ENCODE results near the gene IL21. TPM values are rescaled to one million over a fixed set of nuclear protein-coding genes. Genes with fewer than 3 reads are reported as not detected.

Gene IL21
- total and polyA plus RNA-seq, 2 donors (not counting 1 experiment from before 2014, with no cell fraction given), result not detected

GRCh38 chr4:122635205-122635604 is 14.3 kb upstream of the IL21 start:
- intact Hi-C loops (cut with micrococcal nuclease), result no loop called here
- POLR2A ChIA-PET, result no interaction called here

DNA sequence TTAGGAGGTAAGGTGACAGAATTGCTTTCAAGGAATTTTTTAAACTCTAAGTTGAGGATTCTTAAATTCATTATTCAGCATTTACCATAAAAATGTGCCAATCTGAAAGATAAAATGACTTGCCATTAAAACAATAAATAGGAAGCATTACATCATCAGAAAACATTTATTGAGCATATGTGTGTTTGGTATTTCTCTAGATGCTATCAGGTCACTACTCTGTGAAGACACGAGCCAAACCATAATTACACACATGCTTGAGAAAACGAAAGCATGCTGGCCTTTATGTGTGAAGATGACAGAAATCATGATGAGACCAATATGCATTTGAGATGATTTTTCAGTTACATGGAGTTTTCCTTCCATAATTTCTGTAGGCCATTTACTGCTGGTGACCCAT is 12.3 kb upstream of the IL21 start:
- H2AFZ ChIP-seq (ENCODE audit: insufficient read depth, low read depth, low read length, poor library complexity, severe bottlenecking), result no peak overlapping the region
- no peaks in the 10 kb centered on the region for H3K36me3 ChIP-seq (replicated peaks in 1 of 2; ENCODE audit: control extremely low read depth in 1 of 2, control insufficient read depth in 1 of 2, extremely low read depth in 1 of 2, insufficient read depth in 2 of 2, low read length in 1 of 2)
- no peaks in the 10 kb centered on the region for H3K79me2 ChIP-seq (ENCODE audit: control insufficient read depth, insufficient read depth, low read length)
- no peaks in the 10 kb centered on the region for H3K27me3 ChIP-seq (replicated peaks in 1 of 4; ENCODE audit: control extremely low read depth in 1 of 4, control insufficient read depth in 3 of 4, insufficient read depth in 4 of 4, low read length in 3 of 4)
- no peaks in the 10 kb centered on the region for H4K20me1 ChIP-seq (ENCODE audit: control insufficient read depth, insufficient read depth, low read length, poor library complexity, severe bottlenecking)
- H3K27ac Mint-ChIP-seq, result no peak overlapping the region
- intact Hi-C loops (cut with micrococcal nuclease), result no loop called here
- ChIA-PET CTCF (no interaction called here), POLR2A (no interaction called here)
- DNase-seq (no peak), ATAC-seq (ENCODE audit: low read depth) (no peak)
- no peak overlapping the region for H3K4me2 ChIP-seq (replicated peaks; ENCODE audit: low read depth, low read length, poor library complexity, severe bottlenecking)
- H3K27ac ChIP-seq (ENCODE audit: low read length in 2 of 2), result no peak overlapping the region
- TF ChIP-seq EZH2 (IDR thresholded peaks at IDR 0.05; ENCODE audit: borderline replicate concordance, insufficient read depth, low read depth, low read length, poor library complexity, severe bottlenecking), result no peak
- TF ChIP-seq, protein P1, sequence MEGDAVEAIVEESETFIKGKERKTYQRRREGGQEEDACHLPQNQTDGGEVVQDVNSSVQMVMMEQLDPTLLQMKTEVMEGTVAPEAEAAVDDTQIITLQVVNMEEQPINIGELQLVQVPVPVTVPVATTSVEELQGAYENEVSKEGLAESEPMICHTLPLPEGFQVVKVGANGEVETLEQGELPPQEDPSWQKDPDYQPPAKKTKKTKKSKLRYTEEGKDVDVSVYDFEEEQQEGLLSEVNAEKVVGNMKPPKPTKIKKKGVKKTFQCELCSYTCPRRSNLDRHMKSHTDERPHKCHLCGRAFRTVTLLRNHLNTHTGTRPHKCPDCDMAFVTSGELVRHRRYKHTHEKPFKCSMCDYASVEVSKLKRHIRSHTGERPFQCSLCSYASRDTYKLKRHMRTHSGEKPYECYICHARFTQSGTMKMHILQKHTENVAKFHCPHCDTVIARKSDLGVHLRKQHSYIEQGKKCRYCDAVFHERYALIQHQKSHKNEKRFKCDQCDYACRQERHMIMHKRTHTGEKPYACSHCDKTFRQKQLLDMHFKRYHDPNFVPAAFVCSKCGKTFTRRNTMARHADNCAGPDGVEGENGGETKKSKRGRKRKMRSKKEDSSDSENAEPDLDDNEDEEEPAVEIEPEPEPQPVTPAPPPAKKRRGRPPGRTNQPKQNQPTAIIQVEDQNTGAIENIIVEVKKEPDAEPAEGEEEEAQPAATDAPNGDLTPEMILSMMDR (IDR thresholded peaks at IDR 0.05), result no peak
- WGBS (ENCODE audit: insufficient coverage), result no CpG with 5 or more reads among the region's 2 CpGs
- H3K27me3 Mint-ChIP-seq, result peaks cover 3% of the 10 kb centered on the region
- no peak overlapping the region for H3K9ac ChIP-seq (ENCODE audit: low read length)
- H3K4me1 ChIP-seq (ENCODE audit: control insufficient read depth in 2 of 2, insufficient read depth in 2 of 2, low read length in 2 of 2), result no peaks in the 10 kb centered on the region
- no peak overlapping the region for H3K4me3 ChIP-seq (ENCODE audit: control extremely low read depth in 1 of 5, extremely low read depth in 1 of 5, insufficient read depth in 1 of 5, low read depth in 2 of 5, low read length in 4 of 5)
- H3K9me3 ChIP-seq (ENCODE audit: control extremely low read depth in 1 of 3, control insufficient read depth in 2 of 3, insufficient read depth in 1 of 3, low read length in 2 of 3), result no peaks in the 10 kb centered on the region
- H3K4me3 Mint-ChIP-seq, result no peak overlapping the region
- peaks cover 5% of the 10 kb centered on the region for H3K4me1 Mint-ChIP-seq
- peaks cover 2% of the 10 kb centered on the region for H3K9me3 Mint-ChIP-seq (ENCODE audit: insufficient read depth)

More at GRCh38 chr4:122635205-122635604, 14.3 kb upstream of the IL21 start:
- Mint-ChIP-seq H3K4me3 (no peak overlapping the region), H3K4me1 (peaks cover 5% of the 10 kb centered on the region), H3K9me3 (ENCODE audit: insufficient read depth) (peaks cover 2% of the 10 kb centered on the region), H3K27me3 (no peaks in the 10 kb centered on the region), H3K27ac (no peak overlapping the region)
- Histone ChIP-seq H3K36me3 (replicated peaks in 1 of 2; ENCODE audit: control extremely low read depth in 1 of 2, control insufficient read depth in 1 of 2, extremely low read depth in 1 of 2, insufficient read depth in 2 of 2, low read length in 1 of 2) (no peaks in the 10 kb centered on the region), H3K9ac (ENCODE audit: low read length) (no peak overlapping the region), H2AFZ (ENCODE audit: insufficient read depth, low read depth, low read length, poor library complexity, severe bottlenecking) (no peak overlapping the region), H3K4me2 (replicated peaks; ENCODE audit: low read depth, low read length, poor library complexity, severe bottlenecking) (no peak overlapping the region), H3K27ac (ENCODE audit: low read length in 2 of 2) (no peak overlapping the region), H3K4me1 (ENCODE audit: control insufficient read depth in 2 of 2, insufficient read depth in 2 of 2, low read length in 2 of 2) (no peaks in the 10 kb centered on the region), H3K79me2 (ENCODE audit: control insufficient read depth, insufficient read depth, low read length) (no peaks in the 10 kb centered on the region), H4K20me1 (ENCODE audit: control insufficient read depth, insufficient read depth, low read length, poor library complexity, severe bottlenecking) (no peaks in the 10 kb centered on the region), H3K27me3 (replicated peaks in 1 of 4; ENCODE audit: control extremely low read depth in 1 of 4, control insufficient read depth in 3 of 4, insufficient read depth in 4 of 4, low read length in 3 of 4) (no peaks in the 10 kb centered on the region), H3K9me3 (ENCODE audit: control extremely low read depth in 1 of 3, control insufficient read depth in 2 of 3, insufficient read depth in 1 of 3, low read length in 2 of 3) (no peaks in the 10 kb centered on the region), H3K4me3 (ENCODE audit: control extremely low read depth in 1 of 5, extremely low read depth in 1 of 5, insufficient read depth in 1 of 5, low read depth in 2 of 5, low read length in 4 of 5) (no peak overlapping the region)
- TF ChIP-seq, protein P1 (IDR thresholded peaks at IDR 0.05), result no peak
- TF ChIP-seq EZH2 (IDR thresholded peaks at IDR 0.05; ENCODE audit: borderline replicate concordance, insufficient read depth, low read depth, low read length, poor library complexity, severe bottlenecking), result no peak
- no peak for ATAC-seq (ENCODE audit: low read depth)
- CTCF ChIA-PET, result no interaction called here
- WGBS (ENCODE audit: insufficient coverage), result 59% methylated on average over 2 of the region's 3 CpGs
- no peak for DNase-seq
